Left colon (tissue), 2 donors: ENCODE measurements around the gene ESM1. TPM values are rescaled to one million over a fixed set of nuclear protein-coding genes. Genes with fewer than 3 reads are reported as not detected.

Source experiments
- ATAC-seq: fragments of 200-7000 bp; cut with Tn5 transposase; one replicate; pipeline ENCODE4 v1.9.1; 2020; ENCODE audit warnings: mild to moderate bottlenecking, moderate library complexity
- DNase-seq, 2 donors: peaks; one replicate each; pipeline ENCODE4 v3.0.0-alpha.2; 2020
- intact Hi-C, 2 donors: fragments of 100-400 bp; cut with DNase I in 1 of 2; cut with micrococcal nuclease in 1 of 2; formaldehyde crosslinking; loops; one replicate each; pipeline versions ENCODE4 v1.11.2 to v1.14.0; 2022; cut with DNase I, micrococcal nuclease
- total RNA-seq, 2 donors: library from RNA; stranded (reverse); fragmentation: NEBNext Ultra II Directional; extraction: Animal tissue kit (Norgen Biotek cat#: 25700); gene quantifications; one replicate each; pipeline ENCODE4 v1.2.1, GENCODE V29; 2021
- donor health status: DM: no; HTN: no; CAD: no.
- donor health status: DM: yes; HTN: yes; CAD: no.

ESM1 gene
- total RNA-seq, 2 donors from 2014 or later = not detected

GRCh38 chr5:54988817-54989216 lies 3.4 kb upstream of the ESM1 start:
- ATAC-seq = no peak
- intact Hi-C loops = no loop called here
- no peak for DNase-seq

DNA sequence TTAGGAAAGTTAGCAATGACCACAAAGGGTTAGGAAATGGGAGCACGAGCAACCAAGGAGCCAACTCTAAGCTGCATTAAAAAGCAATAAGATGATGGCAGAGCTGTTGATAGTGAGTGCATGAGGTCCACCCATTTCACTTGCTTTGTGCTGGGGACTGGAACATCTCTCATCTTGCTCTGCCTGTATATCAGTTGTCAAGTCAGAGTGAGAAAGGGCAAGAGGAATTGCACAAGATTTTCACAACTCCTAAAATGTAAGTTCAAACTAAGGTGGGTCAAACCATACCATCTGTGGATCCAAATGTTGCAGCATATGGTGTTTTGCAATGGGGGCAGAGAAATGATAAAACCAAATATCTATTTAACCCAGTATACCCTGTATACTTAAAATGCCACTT lies 2.8 kb upstream of the ESM1 start:
- ATAC-seq = no peak
- intact Hi-C loops = no loop called here
- no peak for DNase-seq

- intact Hi-C loops = no loop called here
- DNase-seq (no peak), ATAC-seq (no peak)
Measured at GRCh38 chr5:54986269-54986654, 869 bp upstream of the ESM1 start.

GRCh38 chr5:54981928-54982327 lies 3.5 kb downstream of the ESM1 start:
- intact Hi-C loops = no loop called here
- ATAC-seq = no peak

DNA sequence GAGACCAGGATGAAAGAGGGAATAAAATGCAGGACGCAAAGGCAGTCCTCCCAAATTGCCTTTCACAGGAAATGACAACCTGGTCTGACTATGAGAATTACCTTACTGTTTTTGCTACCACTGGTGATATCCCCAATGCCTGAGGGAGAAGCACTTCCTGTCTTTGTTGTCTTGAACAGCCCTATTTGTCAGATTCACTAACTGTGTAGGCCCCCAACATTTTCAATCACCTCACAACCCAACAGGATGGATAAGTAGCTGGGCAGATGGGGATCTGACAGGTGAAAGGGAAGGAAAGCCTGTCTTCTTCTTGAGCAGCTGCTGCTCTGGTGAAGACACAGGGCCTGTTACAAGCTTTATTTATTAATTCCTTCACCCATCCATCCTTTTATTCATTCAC lies 9.7 kb downstream of the ESM1 start:
- intact Hi-C loops = no loop called here
- no peak for DNase-seq
- ATAC-seq = no peak

More at GRCh38 chr5:54981928-54982327, 3.5 kb downstream of the ESM1 start:
- DNase-seq = no peak

DNA sequence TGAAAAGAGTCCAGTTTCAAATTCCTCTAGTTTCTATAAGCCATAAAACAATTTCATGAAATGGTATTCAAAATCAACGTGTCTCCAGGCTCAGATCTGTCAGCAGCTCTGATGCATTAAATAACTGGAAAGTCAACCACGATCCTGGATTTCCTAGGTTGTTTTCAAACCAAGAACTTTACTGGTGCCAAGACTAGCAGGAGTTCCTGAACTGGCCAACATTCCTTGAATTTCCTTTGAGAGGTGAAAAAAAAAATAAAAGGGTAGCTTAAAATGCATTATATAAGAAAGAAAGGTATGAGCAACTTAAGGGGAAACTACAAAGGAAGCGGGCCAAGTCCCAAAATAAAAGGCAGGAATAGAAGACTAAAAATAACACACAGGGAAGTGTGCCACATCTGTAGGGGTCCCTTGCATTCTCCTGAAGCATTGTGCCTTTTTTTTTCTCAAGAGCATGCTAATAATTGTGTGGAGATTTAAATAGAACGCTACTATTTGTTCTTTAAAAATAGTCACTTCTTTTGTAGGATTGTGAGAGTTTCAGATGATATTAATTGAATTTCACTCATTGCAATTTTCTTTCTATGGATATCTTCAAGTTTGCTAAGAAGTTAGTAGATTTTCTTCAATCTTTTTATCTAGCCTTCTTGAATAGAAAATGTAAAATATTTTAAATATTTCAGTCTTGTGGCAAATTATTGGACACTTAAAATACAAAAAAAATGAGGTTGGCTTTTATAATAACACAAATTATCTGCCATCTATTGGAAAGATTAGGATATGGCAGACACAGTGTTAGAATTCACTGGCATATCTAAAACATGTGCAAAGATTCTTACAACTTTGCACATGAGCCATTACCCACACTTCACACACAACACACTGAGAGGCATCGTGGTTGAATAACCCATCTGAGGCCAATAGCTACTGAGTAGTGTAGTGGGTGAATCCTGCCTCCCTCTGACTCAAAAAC lies 15.3 kb downstream of the ESM1 start:
- intact Hi-C loops = no loop called here
- DNase-seq (no peak), ATAC-seq (no peak)

- ATAC-seq (no peak), DNase-seq (no peak)
- intact Hi-C loops = no loop called here
Measured at GRCh38 chr5:54969242-54969641, 16.2 kb downstream of the ESM1 start.

GRCh38 chr5:54965806-54966205 lies 19.6 kb downstream of the ESM1 start:
- ATAC-seq (no peak), DNase-seq (no peak)
- intact Hi-C loops = no loop called here

GRCh38 chr5:54964405-54964804 lies 21.0 kb downstream of the ESM1 start:
- no peak for ATAC-seq
- DNase-seq = no peak
- intact Hi-C loops = no loop called here

DNA sequence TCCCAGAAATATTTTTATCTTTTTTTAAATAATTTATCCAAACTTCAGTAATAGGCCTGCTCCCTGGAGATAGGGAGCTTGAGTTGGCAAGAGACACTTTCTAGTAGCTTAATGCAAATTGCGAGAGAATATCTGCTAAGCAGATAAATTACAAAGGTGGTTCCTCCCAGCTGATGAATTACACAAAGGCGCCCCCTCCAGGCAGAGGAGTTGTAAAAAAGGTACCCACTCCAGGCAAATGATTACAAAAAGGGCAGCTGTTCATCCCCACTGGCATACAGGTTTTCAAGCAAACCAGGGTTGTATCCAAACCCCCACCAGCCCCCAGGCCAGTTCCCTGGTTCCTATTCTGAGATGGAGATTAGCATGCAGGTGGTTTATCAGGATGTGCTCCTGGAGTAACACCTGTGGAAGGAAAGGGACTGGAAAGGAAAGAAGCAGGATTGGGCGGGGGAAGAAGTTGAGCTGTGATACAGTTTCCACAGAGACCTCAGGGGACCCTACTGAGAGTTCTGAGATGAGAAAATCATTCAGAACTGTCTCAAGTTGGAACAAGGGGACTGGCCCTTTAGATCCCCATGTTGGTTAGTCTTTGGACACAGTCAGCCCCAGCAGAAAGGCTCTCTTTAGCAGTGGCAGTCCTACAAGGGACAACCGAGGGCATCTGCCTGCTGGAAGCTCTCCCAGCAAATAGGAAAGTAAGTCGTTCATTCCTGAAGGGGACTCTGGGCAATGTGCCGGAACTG lies 25.5 kb downstream of the ESM1 start:
- DNase-seq (peak in 1 of 2 donors; percentile 22), ATAC-seq (no peak)
- intact Hi-C loops = no loop called here

- DNase-seq = no peak
- intact Hi-C loops = no loop called here
- no peak for ATAC-seq
Measured at GRCh38 chr5:54956922-54957321, 28.5 kb downstream of the ESM1 start.

DNA sequence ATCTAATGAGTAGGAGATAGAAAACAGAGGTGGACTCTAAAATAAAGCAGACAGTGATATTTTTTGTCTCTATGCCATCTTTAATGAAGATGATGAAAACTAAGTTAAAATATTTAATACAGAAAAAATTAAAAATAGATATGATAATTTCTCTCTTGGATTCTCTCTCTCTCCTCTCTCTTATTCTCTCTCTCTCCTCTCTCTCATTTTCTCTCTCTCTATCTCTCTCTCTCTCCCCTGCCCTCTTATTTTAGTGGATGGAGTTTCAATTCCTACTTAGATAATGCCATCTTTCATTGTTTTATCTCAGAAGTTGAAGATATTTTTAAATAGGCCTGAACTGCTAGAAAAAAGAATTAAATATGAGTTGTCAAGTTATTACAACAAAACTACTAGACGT lies 38.2 kb downstream of the ESM1 start:
- intact Hi-C loops = no loop called here
- ATAC-seq (no peak), DNase-seq (no peak)

- intact Hi-C loops = no loop called here
- ATAC-seq = no peak
- DNase-seq = no peak
Measured at GRCh38 chr5:54946306-54946819, 39.0 kb downstream of the ESM1 start.

DNA sequence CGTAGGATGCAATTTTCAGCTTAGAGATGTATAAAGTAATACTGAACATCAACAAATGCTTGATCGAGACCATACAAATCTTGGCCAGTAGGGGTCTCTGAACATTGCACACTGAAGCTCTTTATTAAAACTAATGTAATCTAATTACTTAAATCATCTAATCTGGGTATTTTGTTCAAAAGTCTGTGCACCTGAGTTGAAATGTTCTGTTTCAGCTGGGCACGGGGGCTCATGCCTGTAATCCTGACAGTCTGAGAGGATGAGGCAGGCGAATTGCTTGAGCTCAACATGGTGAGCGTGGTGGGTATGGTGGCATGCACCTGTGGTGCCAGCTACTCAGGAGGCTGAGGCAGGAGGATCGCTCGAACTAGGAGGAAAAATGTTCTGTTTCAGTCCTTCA lies 41.0 kb downstream of the ESM1 start:
- ATAC-seq (no peak), DNase-seq (peak in 1 of 2 donors; percentile 4)
- intact Hi-C loops = no loop called here

DNA sequence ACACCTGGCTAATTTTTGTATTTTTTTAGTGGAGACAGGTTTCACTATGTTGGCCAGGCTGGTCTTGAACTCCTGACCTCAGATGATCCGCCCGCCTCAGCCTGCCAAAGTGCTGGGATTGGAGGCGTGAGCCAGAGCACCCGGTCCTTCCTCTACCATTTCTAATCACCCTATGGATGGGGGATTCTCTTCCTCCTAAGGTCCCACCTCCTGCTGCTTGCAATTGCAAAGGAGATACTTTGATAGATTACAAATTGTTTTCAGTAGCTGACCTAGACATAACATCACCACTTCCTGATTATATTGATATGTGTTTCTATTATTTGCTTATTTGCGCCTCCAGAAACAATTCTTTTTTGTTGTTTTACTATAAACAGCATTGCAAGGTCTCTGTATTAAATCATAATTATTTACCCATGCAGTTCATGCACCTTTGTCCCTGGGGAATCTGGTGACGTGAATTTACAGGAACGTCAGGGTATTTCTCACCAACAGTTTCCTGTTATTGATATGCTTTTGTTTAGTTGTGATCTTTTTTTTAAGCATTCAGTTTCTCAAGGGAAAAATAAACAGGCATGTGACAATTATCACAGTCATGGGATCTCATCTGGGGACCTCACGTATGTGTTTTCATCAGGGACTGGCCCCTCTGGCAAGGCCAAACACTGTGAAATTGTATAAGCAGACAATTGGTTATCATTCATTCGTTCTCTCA lies 43.2 kb downstream of the ESM1 start:
- ATAC-seq (no peak), DNase-seq (no peak)
- intact Hi-C loops = no loop called here

GRCh38 chr5:54936201-54936600 lies 49.2 kb downstream of the ESM1 start:
- ATAC-seq (no peak), DNase-seq (no peak)
- intact Hi-C loops = no loop called here

- DNase-seq (no peak), ATAC-seq (no peak)
- intact Hi-C loops = no loop called here
Measured at GRCh38 chr5:54932789-54933188, 52.6 kb downstream of the ESM1 start.

- DNase-seq (no peak), ATAC-seq (no peak)
- intact Hi-C loops = no loop called here
Measured at GRCh38 chr5:54930736-54931135, 54.7 kb downstream of the ESM1 start.
